HFF-Myc (cell line): ENCODE results near the gene TADA2B.

Experiments
- DNase-seq: peaks from one replicate; pipeline ENCODE4 v3.0.0-alpha.2; 2011; ENCODE audit warnings: low read depth; ENCODE audit errors: extremely low read depth
- H3K4me3 ChIP-seq: replicated peaks from 2 replicates; pipeline ENCODE4 v1.5.1; 2011; ENCODE audit warnings: low read depth, mild to moderate bottlenecking, control low read depth, low read length
- CTCF ChIP-seq: IDR thresholded peaks from 2 replicates; pipeline ENCODE4 v1.5.1; 2012; ENCODE audit warnings: mild to moderate bottlenecking, low read depth, low read length, control low read depth; ENCODE audit errors: missing control alignments

TADA2B gene

GRCh38 chr4:7043284-7044136 lies at the start of gene TADA2B:
Gene TADA2B (plus strand): TSS chr4:7043372. CDS start chr4:7043580, 208 bp downstream.
- DNase-seq = no peak
- no peak for TF ChIP-seq CTCF
- peak within 1 kb of the TSS; percentile 90 for H3K4me3 ChIP-seq

- no peak for TF ChIP-seq CTCF
- H3K4me3 ChIP-seq = no peak overlapping the region
- DNase-seq = no peak
Observed at GRCh38 chr4:6996481-6996880, 46.7 kb upstream of the TADA2B start.

DNA sequence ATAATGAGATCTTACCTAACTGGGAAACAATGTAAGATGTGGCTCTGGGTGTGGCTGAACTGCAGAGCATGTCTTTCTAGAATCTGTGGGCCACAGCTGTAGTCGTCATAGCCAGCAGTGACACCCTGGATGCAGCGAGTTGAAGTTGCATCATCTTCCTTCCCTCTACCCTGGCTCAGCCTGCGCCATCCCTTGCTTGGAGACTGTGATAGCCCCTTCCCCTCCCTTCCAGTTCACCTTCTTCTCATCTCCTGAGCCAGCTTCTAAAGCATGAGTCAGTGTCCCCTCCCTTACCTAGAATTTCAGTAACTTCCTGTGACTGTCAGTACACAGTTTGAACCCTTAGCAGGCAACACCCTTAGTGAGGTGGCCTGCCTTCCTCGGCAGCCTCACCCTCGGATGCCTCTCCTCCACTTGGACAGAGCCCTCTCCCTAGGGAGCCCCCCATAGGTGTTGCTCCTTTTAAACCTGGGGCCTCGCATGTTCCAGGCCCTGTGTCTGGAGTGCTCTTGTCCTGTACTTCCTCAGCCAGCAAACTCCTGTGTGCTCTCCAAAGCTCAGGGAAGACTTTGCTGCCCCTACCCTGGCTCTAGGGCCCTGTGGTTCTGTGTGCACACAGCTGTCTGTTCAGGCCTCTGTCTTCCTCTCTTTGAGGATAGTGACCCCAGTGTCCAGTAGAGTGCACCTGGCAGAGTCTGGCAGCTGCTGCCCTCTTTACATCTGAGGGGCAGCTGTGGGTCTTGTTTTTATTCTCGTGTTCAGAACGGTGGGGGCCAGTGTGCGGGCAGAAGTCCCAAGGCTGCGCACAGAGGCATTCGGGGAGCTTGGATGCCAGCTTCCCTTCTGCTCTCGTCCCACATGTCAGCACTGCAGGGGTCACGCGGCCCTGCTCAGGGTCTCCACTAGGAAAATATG lies 43.7 kb upstream of the TADA2B start:
- TF ChIP-seq CTCF = no peak
- H3K4me3 ChIP-seq = no peak overlapping the region
- no peak for DNase-seq

DNA sequence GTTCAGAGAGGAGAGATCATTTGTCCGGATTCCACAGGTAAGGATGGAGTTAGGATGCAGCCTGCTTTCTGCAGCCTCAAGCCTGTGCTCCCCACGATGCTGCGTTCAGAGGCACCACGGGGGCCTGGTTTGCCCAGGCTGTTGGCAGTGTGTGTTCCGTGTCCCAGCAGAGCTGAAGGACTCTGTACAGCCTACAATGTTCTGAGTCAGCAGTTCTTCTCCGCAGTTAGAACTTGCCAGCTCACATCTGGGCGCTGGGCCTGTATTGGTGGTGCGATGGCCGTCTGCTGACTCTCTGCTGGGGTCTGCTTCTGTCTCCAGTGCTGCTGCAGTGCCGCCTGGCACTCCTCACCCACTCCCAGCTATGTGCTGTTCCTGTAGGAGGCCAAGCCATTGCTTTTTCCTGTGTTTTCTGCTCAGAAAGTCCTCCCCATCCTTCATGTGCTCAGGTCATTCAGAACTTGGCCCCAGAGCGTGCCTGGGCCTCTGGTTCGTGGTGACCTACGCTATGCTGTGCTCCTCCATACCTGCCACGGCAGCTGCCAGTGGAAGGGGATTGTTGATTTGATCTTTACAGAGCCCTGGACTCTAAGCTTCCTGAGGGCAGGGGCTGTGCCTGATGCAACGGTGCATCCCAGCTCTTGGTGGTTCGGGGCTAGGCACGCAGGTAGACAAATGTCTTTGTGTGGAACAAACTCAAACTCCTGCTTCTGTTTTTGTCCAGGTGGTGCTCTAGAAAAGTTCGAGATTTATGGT lies 42.6 kb upstream of the TADA2B start:
- no peak for DNase-seq
- TF ChIP-seq CTCF = no peak
- no peak overlapping the region for H3K4me3 ChIP-seq

DNA sequence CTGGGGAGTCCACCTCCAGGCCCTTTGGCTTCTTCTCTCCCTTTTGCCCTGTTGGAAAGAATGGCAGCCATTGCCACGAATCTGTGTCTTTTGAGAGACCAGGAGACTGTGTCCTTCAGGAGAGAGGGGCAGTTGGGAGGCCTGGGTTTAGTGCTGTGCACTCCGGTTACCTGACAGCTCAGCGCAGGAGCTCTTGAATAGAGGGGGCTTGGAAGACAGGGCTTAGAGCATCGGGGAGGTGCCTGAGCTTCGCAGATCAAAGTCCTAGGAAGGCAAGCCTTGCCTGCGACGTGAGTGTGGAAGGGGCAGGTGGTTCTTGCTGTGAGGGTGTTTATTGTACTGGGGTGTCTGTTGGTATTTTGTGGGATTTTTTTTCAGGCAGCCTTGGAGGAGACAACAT lies 41.9 kb upstream of the TADA2B start:
- TF ChIP-seq CTCF = no peak
- no peak for DNase-seq
- H3K4me3 ChIP-seq = no peak overlapping the region

GRCh38 chr4:7002336-7002735 lies 40.8 kb upstream of the TADA2B start:
- DNase-seq = no peak
- H3K4me3 ChIP-seq = no peak overlapping the region
- no peak for TF ChIP-seq CTCF
